Transverse colon (tissue), 4 donors: Measurements from ENCODE around the gene STRBP. TPM values are rescaled to one million over a fixed set of nuclear protein-coding genes. Genes with fewer than 3 reads are reported as not detected.

Experiments
- DNase-seq: peaks from one replicate; pipeline ENCODE4 v3.0.0-alpha.2; 2019
- H3K27ac ChIP-seq, 4 donors: fragments of 200-600 bp; sonication (generic); 2 replicates each; pipeline ENCODE4 v1.5.1; 2016 to 2018; ENCODE audit warnings: inconsistent platforms in 4 of 4
- H3K27me3 ChIP-seq: fragments of 200-600 bp; sonication (generic); 2 replicates; pipeline ENCODE4 v1.5.1; 2017; ENCODE audit warnings: inconsistent platforms
- H3K36me3 ChIP-seq, 4 donors: fragments of 200-600 bp; sonication (generic); 2 replicates each; pipeline ENCODE4 v1.5.1; 2017 to 2019; ENCODE audit warnings: inconsistent platforms in 4 of 4
- H3K4me1 ChIP-seq, 4 donors: fragments of 200-600 bp; sonication (generic); 2 replicates each; pipeline ENCODE4 v1.5.1; 2017 to 2020; ENCODE audit warnings: inconsistent platforms in 4 of 4
- H3K4me3 ChIP-seq, 4 donors: fragments of 200-600 bp; sonication (generic); 1 replicate in 1 of 4; 2 replicates in 3 of 4; pipeline versions ENCODE4 v1.5.1 to v1.6.1; 2017 to 2019; ENCODE audit warnings: inconsistent platforms in 4 of 4
- H3K9me3 ChIP-seq, 2 donors: fragments of 200-600 bp; sonication (generic); 2 replicates each; pipeline ENCODE4 v1.5.1; 2017 to 2019; ENCODE audit warnings: inconsistent platforms in 2 of 2
- EP300 ChIP-seq: sonication (generic); formaldehyde crosslinking; IDR thresholded peaks from one replicate; pipeline ENCODE4 v1.6.1; 2017; ENCODE audit warnings: antibody characterized with exemption, low read depth
- POLR2A ChIP-seq: fragments of 450-650 bp; IDR thresholded peaks from one replicate; pipeline ENCODE4 v1.6.1; 2016; ENCODE audit warnings: antibody characterized with exemption, mild to moderate bottlenecking, moderate library complexity
- POLR2AphosphoS5 ChIP-seq, 3 donors: sonication (generic); formaldehyde crosslinking; IDR thresholded peaks; one replicate each; pipeline ENCODE4 v1.6.1; 2016; ENCODE audit warnings: antibody characterized with exemption in 3 of 3
- WGBS, 2 donors: methylation state at CpG; one replicate each; pipeline ENCODE4 v1.1.5; 2018; ENCODE audit warnings: low coverage in 1 of 2; 5-methylcytosine and 5-hydroxymethylcytosine counted together
- in situ Hi-C, 4 donors: fragments of 200-750 bp; cut with MboI; loops; one replicate each; pipeline versions ENCODE4 v1.15.0 to v1.15.1; 2017; ENCODE audit warnings: low sequenced_read_pairs in 3 of 4, low pct_ligation_motif_present in 1 of 4, low pct_unique_long_range_greater_than_20kb in 1 of 4
- intact Hi-C: fragments of 100-400 bp; cut with DNase I; formaldehyde crosslinking; loops from one replicate; pipeline ENCODE4 v1.15.1; 2023; ENCODE audit warnings: low total_unique reads
- total RNA-seq, 4 donors: library from RNA; depleted of rRNA; stranded (reverse); fragments of >200 nt; gene quantifications; one replicate each; pipeline ENCODE4 v1.1.0, GENCODE V29; 2016
- TF ChIP-seq, protein P1 (sequence below), 5 experiments: fragments of 200-600 bp in 3 of 5; fragments of 450-650 bp in 2 of 5; sonication (generic) in 3 of 5; IDR thresholded peaks; 1 replicate in 2 of 5; 2 replicates in 3 of 5; pipeline ENCODE4 v1.5.1; 2016 to 2017; ENCODE audit warnings: antibody characterized with exemption in 5 of 5, inconsistent platforms in 3 of 5, mild to moderate bottlenecking in 2 of 5, moderate library complexity in 1 of 5

STRBP gene
- total RNA-seq, 4 donors from 2014 or later, result 19.1 to 50.3 (median 43.2) TPM

- H3K27ac ChIP-seq, result no peak overlapping the region
- in situ Hi-C loops, result no loop called here
- no peak for DNase-seq
- H3K4me3 ChIP-seq, result no peak overlapping the region
- WGBS, 2 donors, result 54 to 56% methylated on average over 3 to 7 of the region's 7 CpGs
- TF ChIP-seq POLR2AphosphoS5 (IDR thresholded peaks at IDR 0.05) (no peak), POLR2A (no peak)
- no peaks in the 10 kb centered on the region for H3K36me3 ChIP-seq
- intact Hi-C loops, result loop anchor here (10.0 kb wide), 1 partner anchor 235 kb away; the partner anchor contains the start of gene CRB2
- H3K9me3 ChIP-seq, result no peaks in the 10 kb centered on the region
- no peaks in the 10 kb centered on the region for H3K27me3 ChIP-seq
- H3K4me1 ChIP-seq, result peaks cover 0 to 20% (median 3%) of the 10 kb centered on the region in 4 donors
Measured at GRCh38 chr9:123119566-123119965, 148.8 kb downstream of the STRBP start.

- intact Hi-C loops, result loop anchor here (10.0 kb wide), 1 partner anchor 239 kb away; the partner anchor contains the start of gene CRB2
- H3K4me1 ChIP-seq, result peaks cover 0 to 24% (median 4%) of the 10 kb centered on the region in 4 donors
- in situ Hi-C loops, result no loop called here
- H3K9me3 ChIP-seq, result no peaks in the 10 kb centered on the region
- H3K27me3 ChIP-seq, result no peaks in the 10 kb centered on the region
- DNase-seq, result no peak
- H3K36me3 ChIP-seq, result no peaks in the 10 kb centered on the region
- no peak overlapping the region for H3K27ac ChIP-seq
- no peak overlapping the region for H3K4me3 ChIP-seq
- 80 to 95% methylated on average over 6 of the region's 6 CpGs for WGBS, 2 donors
- no peak for TF ChIP-seq EP300
- no peak for TF ChIP-seq POLR2AphosphoS5 (IDR thresholded peaks at IDR 0.05)
- no peak for TF ChIP-seq POLR2A
- TF ChIP-seq, protein P1, sequence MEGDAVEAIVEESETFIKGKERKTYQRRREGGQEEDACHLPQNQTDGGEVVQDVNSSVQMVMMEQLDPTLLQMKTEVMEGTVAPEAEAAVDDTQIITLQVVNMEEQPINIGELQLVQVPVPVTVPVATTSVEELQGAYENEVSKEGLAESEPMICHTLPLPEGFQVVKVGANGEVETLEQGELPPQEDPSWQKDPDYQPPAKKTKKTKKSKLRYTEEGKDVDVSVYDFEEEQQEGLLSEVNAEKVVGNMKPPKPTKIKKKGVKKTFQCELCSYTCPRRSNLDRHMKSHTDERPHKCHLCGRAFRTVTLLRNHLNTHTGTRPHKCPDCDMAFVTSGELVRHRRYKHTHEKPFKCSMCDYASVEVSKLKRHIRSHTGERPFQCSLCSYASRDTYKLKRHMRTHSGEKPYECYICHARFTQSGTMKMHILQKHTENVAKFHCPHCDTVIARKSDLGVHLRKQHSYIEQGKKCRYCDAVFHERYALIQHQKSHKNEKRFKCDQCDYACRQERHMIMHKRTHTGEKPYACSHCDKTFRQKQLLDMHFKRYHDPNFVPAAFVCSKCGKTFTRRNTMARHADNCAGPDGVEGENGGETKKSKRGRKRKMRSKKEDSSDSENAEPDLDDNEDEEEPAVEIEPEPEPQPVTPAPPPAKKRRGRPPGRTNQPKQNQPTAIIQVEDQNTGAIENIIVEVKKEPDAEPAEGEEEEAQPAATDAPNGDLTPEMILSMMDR (IDR thresholded peaks at IDR 0.05), result no peak
Measured at GRCh38 chr9:123116036-123116435, 152.3 kb downstream of the STRBP start.

- Histone ChIP-seq H3K9me3 (no peaks in the 10 kb centered on the region), H3K27me3 (no peaks in the 10 kb centered on the region), H3K4me3 (no peak overlapping the region), H3K4me1 (peaks cover 0 to 19% (median 2%) of the 10 kb centered on the region in 4 donors), H3K36me3 (no peaks in the 10 kb centered on the region), H3K27ac (no peak overlapping the region)
- WGBS, 2 donors, result 91 to 96% methylated on average over 9 to 16 of the region's 16 CpGs
- in situ Hi-C loops, result no loop called here
- intact Hi-C loops, result loop anchor here (10.0 kb wide), 1 partner anchor 239 kb away; the partner anchor contains the start of gene CRB2
- DNase-seq, result no peak
- no peak for TF ChIP-seq EP300
- no peak for TF ChIP-seq POLR2A
- no peak for TF ChIP-seq POLR2AphosphoS5 (IDR thresholded peaks at IDR 0.05)
- TF ChIP-seq, protein P1 (IDR thresholded peaks at IDR 0.05), result no peak
Measured at GRCh38 chr9:123115146-123115913, 153.1 kb downstream of the STRBP start.

DNA sequence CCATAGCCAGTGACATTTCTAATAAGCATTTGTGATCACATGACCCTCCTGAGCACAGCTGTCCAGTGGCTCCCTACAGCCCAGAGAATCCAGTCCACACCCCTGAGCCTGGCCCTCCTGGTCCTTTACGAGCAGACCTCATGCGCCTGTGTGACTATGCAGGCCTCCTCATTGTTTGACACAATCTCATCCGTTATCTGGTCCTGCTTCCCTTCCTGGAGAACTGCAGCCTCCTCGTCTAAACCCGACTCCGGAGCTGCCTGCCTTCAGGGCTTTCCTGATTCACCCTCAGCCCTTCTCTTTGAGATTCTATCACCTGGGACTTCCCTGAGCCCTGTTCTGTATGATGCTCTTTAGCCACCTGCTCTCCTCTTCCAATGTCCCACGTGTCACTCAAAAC, 155.2 kb downstream of the STRBP start:
- 84% methylated on average over 7 of the region's 7 CpGs; no CpG with 5 or more reads in 1 of the 2 donors for WGBS, 2 donors
- no peak for TF ChIP-seq POLR2AphosphoS5 (IDR thresholded peaks at IDR 0.05)
- no peak for TF ChIP-seq POLR2A
- no peak for TF ChIP-seq EP300
- TF ChIP-seq, protein P1 (IDR thresholded peaks at IDR 0.05), result no peak
- peaks cover 0 to 13% (median 2%) of the 10 kb centered on the region in 4 donors for H3K4me1 ChIP-seq
- no peak overlapping the region for H3K27ac ChIP-seq
- H3K9me3 ChIP-seq, result no peaks in the 10 kb centered on the region
- peaks cover 0 to 7% (median 0%) of the 10 kb centered on the region in 4 donors for H3K36me3 ChIP-seq
- no peaks in the 10 kb centered on the region for H3K27me3 ChIP-seq
- H3K4me3 ChIP-seq, result no peak overlapping the region
- intact Hi-C loops, result loop anchor here (10.0 kb wide), 1 partner anchor 242 kb away; the partner anchor contains the start of gene CRB2
- DNase-seq, result no peak
- in situ Hi-C loops, result no loop called here
